Measurements from ENCODE around the gene IFNK. TPM values are rescaled to one million over a fixed set of nuclear protein-coding genes. Genes with fewer than 3 reads are reported as not detected.
A peak's percentile ranks its signal among the peaks of the same experiment; 100 is the strongest.

Gene IFNK
- total RNA-seq, 5 donors from 2014 or later (not counting 1 experiment from before 2014, with no cell fraction given) = not detected

DNA sequence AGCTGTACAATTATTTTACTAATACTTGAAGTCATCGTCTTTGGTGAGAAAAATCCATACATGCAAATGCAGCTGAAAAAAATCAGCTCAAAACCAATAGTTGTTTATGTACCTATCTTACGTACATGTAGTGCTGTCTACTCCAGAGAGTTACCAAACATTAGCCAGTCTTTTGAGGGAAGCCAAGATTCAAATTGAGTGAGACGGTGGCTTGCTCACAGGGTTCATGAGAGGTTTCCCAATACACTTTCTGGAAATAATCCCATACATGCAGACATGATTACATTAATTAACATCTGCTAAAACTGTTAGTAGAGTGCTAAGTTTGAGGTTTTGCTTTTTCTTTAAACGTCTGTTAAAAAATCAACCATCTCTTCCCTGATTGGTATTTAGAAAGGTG lies 46.9 kb downstream of the IFNK start:
- DNase-seq = no peak
- no peaks in the 10 kb centered on the region for H3K9me3 Mint-ChIP-seq
- no peak overlapping the region for H3K4me3 ChIP-seq (ENCODE audit: control insufficient read depth in 1 of 2, extremely low read depth in 1 of 2, low read length in 1 of 2)
- H3K27me3 Mint-ChIP-seq = no peaks in the 10 kb centered on the region
- no peak overlapping the region for H3K27ac ChIP-seq (ENCODE audit: low read length)
- H3K27me3 ChIP-seq (replicated peaks in 1 of 2; ENCODE audit: control insufficient read depth in 2 of 2, extremely low read depth in 1 of 2, insufficient read depth in 2 of 2, low read length in 1 of 2) = no peaks in the 10 kb centered on the region
- CTCF ChIA-PET = interaction anchor here in 1 of 2 donors (1.4 kb wide), 1 partner anchor 38 kb away, joined by 4 read pairs; no protein-coding TSS in a partner anchor
- WGBS (ENCODE audit: insufficient coverage) = no CpG with 5 or more reads among the region's 4 CpGs
- H3K27ac Mint-ChIP-seq = no peak overlapping the region
- peaks cover 15% of the 10 kb centered on the region for H3K36me3 Mint-ChIP-seq
- H3K9me3 ChIP-seq = no peaks in the 10 kb centered on the region
- no peak overlapping the region for H3K4me3 Mint-ChIP-seq
- no peak for ATAC-seq (replicated peaks in 1 of 4)
- H3K4me1 Mint-ChIP-seq = peaks cover 44 to 52% (median 48%) of the 10 kb centered on the region in 3 donors
- H3K4me1 ChIP-seq (ENCODE audit: control insufficient read depth in 1 of 2, extremely low read depth in 1 of 2, insufficient read depth in 2 of 2, low read length in 2 of 2) = peaks cover 10 to 13% of the 10 kb centered on the region in 2 experiments
- POLR2A ChIA-PET = interaction anchor here in 1 of 2 donors (0.9 to 1.2 kb wide), 2 partner anchors 11 to 12 kb away, joined by 3 to 5 read pairs; no protein-coding TSS in a partner anchor
- peaks cover 0 to 3% of the 10 kb centered on the region in 2 donors for H3K36me3 ChIP-seq (ENCODE audit: control insufficient read depth in 2 of 2, extremely low read depth in 1 of 2, insufficient read depth in 1 of 2, low read length in 1 of 2)

DNA sequence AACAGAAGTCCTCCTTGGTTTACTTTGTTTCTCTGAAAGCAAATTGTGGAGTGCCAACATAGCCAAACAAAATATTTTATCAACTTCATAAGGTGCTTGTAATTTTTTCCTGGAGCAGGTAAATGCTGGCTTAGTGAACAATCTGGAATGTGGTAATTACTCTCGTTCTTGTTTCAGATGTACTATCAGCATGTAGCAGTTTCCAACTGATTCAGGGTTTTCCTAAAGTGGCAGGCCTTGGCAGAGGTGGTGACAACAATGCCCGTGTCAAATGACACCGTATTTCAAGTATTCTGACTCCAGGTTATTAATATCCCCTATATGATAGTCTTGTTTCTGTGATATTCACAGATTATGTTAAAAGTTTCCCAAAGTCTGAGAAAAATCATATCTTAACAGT lies 48.0 kb downstream of the IFNK start:
- ChIA-PET POLR2A (interaction anchor here (0.5 to 0.9 kb wide), 2 partner anchors 13 to 56 kb away, joined by 3 to 5 read pairs; no protein-coding TSS in a partner anchor), CTCF (no interaction called here)
- no peak for DNase-seq
- Mint-ChIP-seq H3K4me1 (peaks cover 39 to 52% (median 43%) of the 10 kb centered on the region in 3 donors), H3K4me3 (peak overlapping the region; percentile 90 to 96 (median 95)), H3K27me3 (no peaks in the 10 kb centered on the region), H3K36me3 (peaks cover 6% of the 10 kb centered on the region), H3K9me3 (no peaks in the 10 kb centered on the region), H3K27ac (peak overlapping the region; percentile 96 to 99)
- H3K9me3 ChIP-seq = no peaks in the 10 kb centered on the region
- H3K27ac ChIP-seq (ENCODE audit: low read length) = peak overlapping the region; percentile 95
- no peaks in the 10 kb centered on the region for H3K27me3 ChIP-seq (replicated peaks in 1 of 2; ENCODE audit: control insufficient read depth in 2 of 2, extremely low read depth in 1 of 2, insufficient read depth in 2 of 2, low read length in 1 of 2)
- H3K36me3 ChIP-seq (ENCODE audit: control insufficient read depth in 2 of 2, extremely low read depth in 1 of 2, insufficient read depth in 1 of 2, low read length in 1 of 2) = no peaks in the 10 kb centered on the region
- H3K4me1 ChIP-seq (ENCODE audit: control insufficient read depth in 1 of 2, extremely low read depth in 1 of 2, insufficient read depth in 2 of 2, low read length in 2 of 2) = peaks cover 7 to 13% of the 10 kb centered on the region in 2 experiments
- no CpG with 5 or more reads among the region's 3 CpGs for WGBS (ENCODE audit: insufficient coverage)
- no peak overlapping the region for H3K4me3 ChIP-seq (ENCODE audit: control insufficient read depth in 1 of 2, extremely low read depth in 1 of 2, low read length in 1 of 2)
- no peak for ATAC-seq (replicated peaks in 1 of 4)

DNA sequence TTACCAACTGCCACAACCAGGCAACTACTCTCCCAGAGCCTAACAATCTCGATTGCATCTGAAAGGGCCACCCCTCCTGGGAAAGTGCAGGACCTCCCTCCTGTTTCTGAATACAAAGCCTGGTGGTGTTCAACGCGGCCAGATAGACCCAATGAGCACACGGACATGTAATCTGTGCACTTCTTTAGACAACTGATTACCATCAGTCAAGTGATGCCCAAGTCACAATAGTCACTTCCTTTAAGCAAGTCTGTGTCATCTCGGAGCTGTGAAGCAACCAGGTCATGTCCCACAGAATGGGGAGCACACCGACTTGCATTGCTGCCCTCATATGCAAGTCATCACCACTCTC lies 48.5 kb downstream of the IFNK start:
- no peaks in the 10 kb centered on the region for H3K36me3 ChIP-seq (ENCODE audit: control insufficient read depth in 2 of 2, extremely low read depth in 1 of 2, insufficient read depth in 1 of 2, low read length in 1 of 2)
- Mint-ChIP-seq H3K9me3 (no peaks in the 10 kb centered on the region), H3K36me3 (peaks cover 2% of the 10 kb centered on the region), H3K4me1 (peaks cover 34 to 49% (median 42%) of the 10 kb centered on the region in 3 donors), H3K4me3 (peak overlapping the region; percentile 90 to 96 (median 95)), H3K27me3 (no peaks in the 10 kb centered on the region), H3K27ac (peak overlapping the region; percentile 96 to 99)
- POLR2A ChIA-PET = interaction anchor here in 1 of 2 donors (0.5 kb wide), 1 partner anchor 55 kb away, joined by 3 read pairs; no protein-coding TSS in a partner anchor
- no peaks in the 10 kb centered on the region for H3K9me3 ChIP-seq
- peak overlapping the region; percentile 79 to 85 for H3K4me3 ChIP-seq (ENCODE audit: control insufficient read depth in 1 of 2, extremely low read depth in 1 of 2, low read length in 1 of 2)
- ATAC-seq (replicated peaks in 1 of 4) = peak; percentile 17 to 50 (median 40)
- H3K27ac ChIP-seq (ENCODE audit: low read length) = peak overlapping the region; percentile 95
- H3K4me1 ChIP-seq (ENCODE audit: control insufficient read depth in 1 of 2, extremely low read depth in 1 of 2, insufficient read depth in 2 of 2, low read length in 2 of 2) = peaks cover 7 to 13% of the 10 kb centered on the region in 2 experiments
- WGBS (ENCODE audit: insufficient coverage) = 17% methylated on average over 6 of the region's 6 CpGs
- CTCF ChIA-PET = interaction anchor here in 1 of 2 donors (0.6 to 0.8 kb wide), 2 partner anchors 13 to 18 kb away, joined by 3 read pairs; no protein-coding TSS in a partner anchor
- H3K27me3 ChIP-seq (replicated peaks in 1 of 2; ENCODE audit: control insufficient read depth in 2 of 2, extremely low read depth in 1 of 2, insufficient read depth in 2 of 2, low read length in 1 of 2) = no peaks in the 10 kb centered on the region
- DNase-seq = peak in 27 of 35 experiments; percentile 39 to 77 (median 54)

GRCh38 chr9:27572918-27573633 lies 49.0 kb downstream of the IFNK start, which contains the start of gene C9orf72:
Gene C9orf72 (minus strand): TSS chr9:27573481. CDS start chr9:27567120, 6,361 bp downstream.
- peaks cover 7 to 13% of the 10 kb centered on the region in 2 experiments for H3K4me1 ChIP-seq (ENCODE audit: control insufficient read depth in 1 of 2, extremely low read depth in 1 of 2, insufficient read depth in 2 of 2, low read length in 2 of 2)
- ATAC-seq (replicated peaks in 1 of 4) (peak; percentile 74 to 85 (median 80)), DNase-seq (peak; percentile 73 to 92 (median 88))
- Mint-ChIP-seq H3K4me1 (peaks cover 33 to 44% (median 39%) of the 10 kb centered on the region in 3 donors), H3K27me3 (no peaks in the 10 kb centered on the region), H3K36me3 (no peaks in the 10 kb centered on the region), H3K4me3 (peak within 1 kb of the TSS; percentile 90 to 96 (median 95)), H3K9me3 (peaks cover 2% of the 10 kb centered on the region in 3 donors), H3K27ac (peak within 1 kb of the TSS; percentile 99)
- H3K9me3 ChIP-seq = no peaks in the 10 kb centered on the region
- WGBS (ENCODE audit: insufficient coverage) = under 1% methylated on average over 50 of the region's 72 CpGs
- ChIA-PET CTCF (interaction anchor here in 1 of 2 donors (0.6 to 0.8 kb wide), 2 partner anchors 14 to 18 kb away, joined by 3 read pairs; no protein-coding TSS in a partner anchor), POLR2A (interaction anchor here (0.5 to 1.2 kb wide), 4 partner anchors 11 to 1289 kb away, joined by 3 to 5 read pairs (median 3); partner anchors contain the start of gene IFT74 (in 1 of the 2))
- no peaks in the 10 kb centered on the region for H3K36me3 ChIP-seq (ENCODE audit: control insufficient read depth in 2 of 2, extremely low read depth in 1 of 2, insufficient read depth in 1 of 2, low read length in 1 of 2)
- peak within 1 kb of the TSS; percentile 95 for H3K27ac ChIP-seq (ENCODE audit: low read length)
- peak within 1 kb of the TSS; percentile 85 to 87 for H3K4me3 ChIP-seq (ENCODE audit: control insufficient read depth in 1 of 2, extremely low read depth in 1 of 2, low read length in 1 of 2)
- H3K27me3 ChIP-seq (replicated peaks in 1 of 2; ENCODE audit: control insufficient read depth in 2 of 2, extremely low read depth in 1 of 2, insufficient read depth in 2 of 2, low read length in 1 of 2) = no peaks in the 10 kb centered on the region

DNA sequence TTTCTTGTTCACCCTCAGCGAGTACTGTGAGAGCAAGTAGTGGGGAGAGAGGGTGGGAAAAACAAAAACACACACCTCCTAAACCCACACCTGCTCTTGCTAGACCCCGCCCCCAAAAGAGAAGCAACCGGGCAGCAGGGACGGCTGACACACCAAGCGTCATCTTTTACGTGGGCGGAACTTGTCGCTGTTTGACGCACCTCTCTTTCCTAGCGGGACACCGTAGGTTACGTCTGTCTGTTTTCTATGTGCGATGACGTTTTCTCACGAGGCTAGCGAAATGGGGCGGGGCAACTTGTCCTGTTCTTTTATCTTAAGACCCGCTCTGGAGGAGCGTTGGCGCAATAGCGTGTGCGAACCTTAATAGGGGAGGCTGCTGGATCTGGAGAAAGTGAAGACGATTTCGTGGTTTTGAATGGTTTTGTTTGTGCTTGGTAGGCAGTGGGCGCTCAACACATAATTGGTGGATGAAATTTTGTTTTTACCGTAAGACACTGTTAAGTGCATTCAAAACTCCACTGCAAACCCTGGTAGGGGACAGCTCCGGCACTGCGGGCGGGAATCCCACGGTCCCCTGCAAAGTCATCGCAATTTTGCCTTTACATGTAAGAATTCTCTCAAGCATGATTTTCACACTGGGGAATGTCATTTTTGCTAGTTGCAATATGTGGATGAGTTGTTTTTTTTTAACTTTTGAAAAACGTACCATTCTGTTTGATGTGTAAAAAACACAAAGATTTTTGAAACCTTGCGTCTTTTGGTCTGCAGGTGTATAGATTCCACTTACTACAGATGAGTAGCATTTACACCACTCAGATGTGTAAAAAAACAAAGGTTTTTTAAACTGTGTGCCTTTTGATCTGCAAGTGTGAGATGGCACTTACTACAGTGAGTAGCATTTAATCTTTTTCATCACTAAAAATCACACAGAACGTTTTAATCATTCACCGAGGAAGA lies 49.8 kb downstream of the IFNK start:
- ATAC-seq (replicated peaks in 1 of 4) = peak; percentile 82 to 87 (median 84)
- no peaks in the 10 kb centered on the region for H3K36me3 ChIP-seq (ENCODE audit: control insufficient read depth in 2 of 2, extremely low read depth in 1 of 2, insufficient read depth in 1 of 2, low read length in 1 of 2)
- peak overlapping the region; percentile 90 to 96 (median 95) for H3K4me3 Mint-ChIP-seq
- peak overlapping the region; percentile 85 to 87 for H3K4me3 ChIP-seq (ENCODE audit: control insufficient read depth in 1 of 2, extremely low read depth in 1 of 2, low read length in 1 of 2)
- no peaks in the 10 kb centered on the region for H3K9me3 ChIP-seq
- DNase-seq = peak; percentile 79 to 100 (median 97)
- H3K27ac Mint-ChIP-seq = peak overlapping the region; percentile 99
- peaks cover 33 to 44% (median 35%) of the 10 kb centered on the region in 3 donors for H3K4me1 Mint-ChIP-seq
- POLR2A ChIA-PET = interaction anchor here (0.5 to 1.2 kb wide), 3 partner anchors 12 to 1288 kb away, joined by 3 to 5 read pairs (median 3); partner anchors contain the start of gene IFT74 (in 1 of the 2)
- peaks cover 7 to 13% of the 10 kb centered on the region in 2 experiments for H3K4me1 ChIP-seq (ENCODE audit: control insufficient read depth in 1 of 2, extremely low read depth in 1 of 2, insufficient read depth in 2 of 2, low read length in 2 of 2)
- WGBS (ENCODE audit: insufficient coverage) = 0% methylated on average over 28 of the region's 35 CpGs
- CTCF ChIA-PET = interaction anchor here in 1 of 2 donors (0.6 kb wide), 1 partner anchor 15 kb away, joined by 4 read pairs; no protein-coding TSS in a partner anchor
- no peaks in the 10 kb centered on the region for H3K27me3 ChIP-seq (replicated peaks in 1 of 2; ENCODE audit: control insufficient read depth in 2 of 2, extremely low read depth in 1 of 2, insufficient read depth in 2 of 2, low read length in 1 of 2)
- peak overlapping the region; percentile 95 for H3K27ac ChIP-seq (ENCODE audit: low read length)
- no peaks in the 10 kb centered on the region for H3K36me3 Mint-ChIP-seq
- H3K27me3 Mint-ChIP-seq = no peaks in the 10 kb centered on the region
- H3K9me3 Mint-ChIP-seq = peaks cover 3 to 8% (median 6%) of the 10 kb centered on the region in 3 donors

Measured in T-cell (primary cell).